HG03565 (cell line): ENCODE data around the gene PRR16.

Source experiments
- ATAC-seq: cut with Tn5 transposase; IDR thresholded peaks from one replicate; pipeline ENCODE4 v1.9.1; 2021; ENCODE audit warnings: mild to moderate bottlenecking, moderate library complexity; ENCODE audit not compliant: unreplicated experiment

The PRR16 gene

GRCh38 chr5:120706877-120707276 is 242.8 kb downstream of the PRR16 start:
- ATAC-seq = no peak

- no peak for ATAC-seq
These were observed 253.3 kb downstream of the PRR16 start for GRCh38 chr5:120717381-120717780.

GRCh38 chr5:120730214-120730613 is 266.1 kb downstream of the PRR16 start:
- no peak for ATAC-seq

GRCh38 chr5:120734033-120734432 is 269.9 kb downstream of the PRR16 start:
- ATAC-seq = no peak

- ATAC-seq = no peak
These were observed 271.0 kb downstream of the PRR16 start for GRCh38 chr5:120735076-120735475.
